Kidney (tissue), 14 donors: ENCODE measurements around the gene APLN. TPM values are rescaled to one million over a fixed set of nuclear protein-coding genes. Genes with fewer than 3 reads are reported as not detected.

Experiments
- DNase-seq, 5 donors: peaks; one replicate each; pipeline ENCODE4 v3.0.0-alpha.2; 2013 to 2020
- FAIRE-seq: peaks from 2 replicates; lab custom pipeline; 2012; peaks lifted over from hg19 to GRCh38; lab: Jason Lieb, UNC
- H3K27ac ChIP-seq, 2 donors: one replicate each; pipeline ENCODE4 v1.7.0; 2013; ENCODE audit warnings: low read depth in 2 of 2, low read length in 2 of 2, inconsistent platforms in 1 of 2
- H3K27me3 ChIP-seq: one replicate; pipeline ENCODE4 v1.7.1; 2013; ENCODE audit warnings: low read length, inconsistent platforms; ENCODE audit not compliant: control insufficient read depth, insufficient read depth
- H3K36me3 ChIP-seq, 3 donors: one replicate each; pipeline versions ENCODE4 v1.7.0 to v1.7.1; 2013; ENCODE audit warnings: low read length in 3 of 3, control low read depth in 1 of 3, inconsistent platforms in 1 of 3; ENCODE audit not compliant: insufficient read depth in 3 of 3, control insufficient read depth in 2 of 3
- H3K4me1 ChIP-seq, 3 donors: one replicate each; pipeline versions ENCODE4 v1.7.0 to v1.7.1; 2013; ENCODE audit warnings: low read length in 3 of 3, inconsistent platforms in 1 of 3, low read depth in 1 of 3; ENCODE audit not compliant: control insufficient read depth in 2 of 3, insufficient read depth in 2 of 3
- H3K4me3 ChIP-seq, 3 donors: one replicate each; pipeline versions ENCODE4 v1.7.0 to v1.8.1; 2013; ENCODE audit warnings: low read length in 3 of 3, control low read depth in 1 of 3, inconsistent platforms in 1 of 3
- H3K9ac ChIP-seq, 3 donors: one replicate each; pipeline versions ENCODE4 v1.7.0 to v1.7.1; 2013; ENCODE audit warnings: low read length in 3 of 3, control low read depth in 1 of 3, inconsistent platforms in 1 of 3
- H3K9me3 ChIP-seq, 3 donors: one replicate each; pipeline versions ENCODE4 v1.7.0 to v1.7.1; 2013; ENCODE audit warnings: low read length in 3 of 3, control low read depth in 1 of 3, inconsistent platforms in 1 of 3; ENCODE audit not compliant: control insufficient read depth in 2 of 3, insufficient read depth in 1 of 3
- intact Hi-C: fragments of 100-400 bp; cut with DNase I; formaldehyde crosslinking; loops from one replicate; pipeline ENCODE4 v1.11.1; 2022
- polyA plus RNA-seq: library from polyadenylated mRNA; stranded (reverse); fragments of 350-450 nt; fragmentation: Illumina TruSeq; extraction: RNeasy Lipid Tissue Mini Kit (QIAGEN cat#74804); gene quantifications from one replicate; pipeline ENCODE4 v1.2.3, GENCODE V29; 2014; ENCODE audit warnings: low read depth, low replicate concordance; ENCODE audit not compliant: insufficient read depth
- total RNA-seq: library from RNA; stranded (reverse); fragmentation: NEBNext Ultra II Directional; extraction: Animal tissue kit (Norgen Biotek cat#: 25700); gene quantifications from one replicate; pipeline ENCODE4 v1.2.1, GENCODE V29; 2021
- TF ChIP-seq, protein P1 (sequence below): IDR thresholded peaks from 3 replicates; pipeline ENCODE4 v1.5.1; 2012; ENCODE audit warnings: mild to moderate bottlenecking, moderate library complexity, borderline replicate concordance; ENCODE audit not compliant: insufficient read depth; ENCODE audit errors: extremely low read depth
- donor health status: control.
- donor health status: control.
- donor health status: control.
- donor health status: control.
- donor health status: control.
- donor health status: DM: yes; HTN: yes; CAD: no.
- donor health status: Normal renal cell carcinoma (clear cell type).

Gene APLN
- total and polyA plus RNA-seq, 2 donors from 2014 or later: 0.31 to 9.9 TPM

DNA sequence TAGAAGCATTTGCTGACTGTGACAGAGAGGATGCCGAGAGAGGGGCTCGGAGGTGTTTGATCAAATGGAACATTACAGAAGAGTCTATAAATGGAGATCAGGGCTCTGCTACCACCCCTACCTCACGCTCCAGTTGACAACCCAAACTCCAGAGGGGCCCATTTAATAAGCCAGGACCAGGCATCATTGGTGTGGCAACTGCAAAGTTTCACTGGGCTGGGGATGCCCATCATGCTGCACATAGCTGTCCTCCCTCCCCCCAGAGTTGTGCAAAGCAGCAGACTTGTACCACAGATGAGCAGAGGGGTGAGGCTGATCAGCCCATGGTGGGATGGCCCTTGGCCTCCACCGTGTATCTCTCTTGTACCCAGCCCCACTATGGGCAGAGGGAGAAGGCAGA lies 45.8 kb upstream of the APLN start:
- Histone ChIP-seq H3K9ac (no peak overlapping the region), H3K9me3 (no peaks in the 10 kb centered on the region), H3K27me3 (no peaks in the 10 kb centered on the region), H3K4me3 (no peak overlapping the region), H3K36me3 (no peaks in the 10 kb centered on the region), H3K4me1 (no peaks in the 10 kb centered on the region), H3K27ac (no peak overlapping the region)
- intact Hi-C loops: no loop called here
- no peak for DNase-seq
- FAIRE-seq: no peak
- TF ChIP-seq, protein P1, sequence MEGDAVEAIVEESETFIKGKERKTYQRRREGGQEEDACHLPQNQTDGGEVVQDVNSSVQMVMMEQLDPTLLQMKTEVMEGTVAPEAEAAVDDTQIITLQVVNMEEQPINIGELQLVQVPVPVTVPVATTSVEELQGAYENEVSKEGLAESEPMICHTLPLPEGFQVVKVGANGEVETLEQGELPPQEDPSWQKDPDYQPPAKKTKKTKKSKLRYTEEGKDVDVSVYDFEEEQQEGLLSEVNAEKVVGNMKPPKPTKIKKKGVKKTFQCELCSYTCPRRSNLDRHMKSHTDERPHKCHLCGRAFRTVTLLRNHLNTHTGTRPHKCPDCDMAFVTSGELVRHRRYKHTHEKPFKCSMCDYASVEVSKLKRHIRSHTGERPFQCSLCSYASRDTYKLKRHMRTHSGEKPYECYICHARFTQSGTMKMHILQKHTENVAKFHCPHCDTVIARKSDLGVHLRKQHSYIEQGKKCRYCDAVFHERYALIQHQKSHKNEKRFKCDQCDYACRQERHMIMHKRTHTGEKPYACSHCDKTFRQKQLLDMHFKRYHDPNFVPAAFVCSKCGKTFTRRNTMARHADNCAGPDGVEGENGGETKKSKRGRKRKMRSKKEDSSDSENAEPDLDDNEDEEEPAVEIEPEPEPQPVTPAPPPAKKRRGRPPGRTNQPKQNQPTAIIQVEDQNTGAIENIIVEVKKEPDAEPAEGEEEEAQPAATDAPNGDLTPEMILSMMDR: no peak

DNA sequence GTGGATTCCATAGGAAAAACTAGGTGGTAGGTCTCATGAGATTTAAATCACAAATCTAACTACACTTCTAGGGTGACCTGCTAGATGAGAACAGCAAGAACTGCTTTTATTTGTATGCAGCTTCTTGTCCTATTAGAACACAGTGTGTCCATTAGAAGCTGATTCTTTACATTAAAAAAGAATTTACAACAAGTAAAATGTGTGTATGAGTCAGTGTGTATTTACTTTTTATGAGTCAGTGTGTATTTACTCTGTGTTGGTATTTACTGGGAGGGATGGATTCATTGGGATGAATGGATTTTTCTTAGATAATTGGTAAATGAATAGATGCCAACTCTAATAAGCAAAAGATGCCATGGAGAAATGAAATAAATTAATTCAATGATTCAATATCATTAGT lies 43.4 kb upstream of the APLN start:
- TF ChIP-seq, protein P1: no peak
- Histone ChIP-seq H3K4me3 (no peak overlapping the region), H3K4me1 (no peaks in the 10 kb centered on the region), H3K27me3 (no peaks in the 10 kb centered on the region), H3K9me3 (no peaks in the 10 kb centered on the region), H3K9ac (no peak overlapping the region), H3K36me3 (no peaks in the 10 kb centered on the region), H3K27ac (no peak overlapping the region)
- FAIRE-seq (no peak), DNase-seq (no peak)
- intact Hi-C loops: no loop called here

DNA sequence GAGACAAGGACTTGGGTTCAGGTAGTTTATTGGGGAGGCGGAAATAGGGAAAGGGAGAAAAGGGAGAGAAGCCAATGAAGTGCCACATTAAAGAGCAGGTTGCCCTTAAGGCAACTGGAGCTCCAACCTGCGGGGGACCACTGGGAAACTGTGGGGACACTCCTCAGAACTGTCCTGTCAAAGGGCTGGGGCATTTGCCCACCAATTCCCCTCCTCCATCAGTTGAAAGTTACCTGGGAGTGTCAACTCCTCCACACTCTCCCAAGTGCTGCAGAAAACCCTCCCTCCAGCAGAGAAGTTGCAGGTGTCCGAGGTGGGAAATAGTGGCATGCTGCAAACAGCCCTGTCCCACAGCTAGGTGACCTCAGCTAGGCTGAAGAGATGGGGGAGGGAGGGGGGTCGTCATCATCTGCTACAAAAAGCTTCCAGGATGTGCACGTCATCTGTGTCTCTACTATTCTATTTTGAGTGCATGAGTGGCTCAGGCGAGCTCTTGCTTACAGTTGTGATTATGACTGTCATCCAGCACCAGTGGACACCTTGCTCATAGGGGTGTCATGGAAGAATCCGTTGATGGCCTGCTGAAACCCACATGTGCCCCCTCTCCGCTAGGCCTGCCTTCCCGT lies 42.6 kb upstream of the APLN start:
- no peaks in the 10 kb centered on the region for H3K9me3 ChIP-seq

More for the DNA sequence above, 42.6 kb upstream of the APLN start:
- TF ChIP-seq, protein P1: no peak
- H3K4me3 ChIP-seq: no peak overlapping the region
- no peak for FAIRE-seq
- no peaks in the 10 kb centered on the region for H3K4me1 ChIP-seq
- no peaks in the 10 kb centered on the region for H3K36me3 ChIP-seq
- DNase-seq: no peak
- H3K27me3 ChIP-seq: no peaks in the 10 kb centered on the region
- intact Hi-C loops: no loop called here
- H3K9ac ChIP-seq: no peak overlapping the region
- no peak overlapping the region for H3K27ac ChIP-seq
